Inferior parietal cortex (tissue), 1 donor: ENCODE data around the gene ENDOD1.
A peak's percentile ranks its signal among the peaks of the same experiment; 100 is the strongest.

Experiments
- DNase-seq: peaks from one replicate; pipeline ENCODE4 v3.0.0-alpha.2; 2016; ENCODE audit errors: extremely low spot score

ENDOD1 gene

DNA sequence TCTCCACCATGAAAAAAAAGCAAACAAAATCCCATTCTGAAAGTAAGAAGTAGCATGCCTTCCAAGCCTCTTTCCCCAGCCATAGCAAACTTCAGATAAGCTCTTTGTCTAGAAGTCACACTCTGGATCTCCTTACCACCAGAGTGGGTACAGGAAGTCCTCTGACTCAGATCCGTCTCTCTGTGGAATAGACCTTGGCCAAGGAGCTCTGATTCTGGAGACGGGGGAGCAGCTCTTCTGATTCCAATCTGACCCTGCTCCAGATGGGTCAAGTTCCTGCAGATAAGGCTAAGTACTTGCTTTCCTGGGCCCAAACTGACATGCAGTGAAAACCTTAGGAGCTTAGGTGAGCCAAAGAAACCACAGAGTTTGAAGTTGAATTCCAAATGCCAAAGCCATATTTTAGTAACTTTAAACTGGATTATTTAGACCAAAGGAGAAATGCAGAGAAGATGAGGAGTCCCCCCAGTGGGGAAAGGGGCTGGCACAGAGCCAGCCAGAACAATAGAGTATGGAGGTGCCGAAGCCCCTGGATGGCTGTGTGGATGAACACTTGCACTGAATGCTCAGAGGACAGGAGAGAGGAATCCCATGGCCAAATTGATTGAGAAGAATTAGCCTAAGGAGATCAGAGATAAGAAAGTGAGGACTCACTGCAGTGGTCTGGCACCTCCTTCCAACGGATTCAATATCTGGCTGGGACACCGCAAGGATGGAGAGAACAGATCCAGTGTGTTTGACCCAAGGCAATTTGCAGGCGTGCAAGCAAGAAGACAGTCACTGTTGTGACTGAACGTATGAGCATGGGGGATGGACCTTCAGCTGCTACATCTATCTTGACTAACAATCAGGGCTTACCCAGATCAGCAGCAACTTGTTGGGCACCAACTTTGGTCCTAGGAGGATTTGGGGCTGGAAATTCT lies 54.9 kb downstream of the ENDOD1 start:
- no peak for DNase-seq

DNA sequence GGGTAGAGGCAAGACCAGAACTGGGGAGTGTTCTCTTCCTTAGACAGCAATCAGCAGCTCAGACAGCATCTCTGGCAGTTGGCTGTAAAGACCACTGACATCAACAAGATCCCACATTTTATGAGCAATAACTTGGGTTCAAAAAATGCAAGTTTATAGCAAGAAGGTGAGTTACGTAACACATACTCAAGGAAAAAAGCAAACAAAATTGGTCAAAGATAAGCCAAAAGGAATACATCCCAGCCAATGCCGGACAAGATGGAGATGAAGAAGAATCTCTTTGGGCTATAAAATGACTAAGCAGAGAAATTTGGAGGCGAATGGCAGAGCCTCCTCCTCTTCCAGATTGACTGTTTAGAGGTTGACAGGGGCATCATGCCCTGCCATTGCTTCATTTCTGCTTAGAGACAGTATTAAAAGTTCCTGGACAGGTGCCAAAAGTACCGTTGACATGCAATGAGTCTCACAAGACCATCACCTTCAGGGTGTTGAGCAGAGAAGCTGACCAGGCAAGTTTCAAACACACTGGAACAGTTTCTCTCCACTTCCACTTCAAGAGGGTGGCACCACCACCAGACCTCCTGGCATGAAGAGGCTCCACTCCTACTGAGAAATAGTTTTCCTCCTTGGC lies 55.9 kb downstream of the ENDOD1 start:
- DNase-seq, result no peak

DNA sequence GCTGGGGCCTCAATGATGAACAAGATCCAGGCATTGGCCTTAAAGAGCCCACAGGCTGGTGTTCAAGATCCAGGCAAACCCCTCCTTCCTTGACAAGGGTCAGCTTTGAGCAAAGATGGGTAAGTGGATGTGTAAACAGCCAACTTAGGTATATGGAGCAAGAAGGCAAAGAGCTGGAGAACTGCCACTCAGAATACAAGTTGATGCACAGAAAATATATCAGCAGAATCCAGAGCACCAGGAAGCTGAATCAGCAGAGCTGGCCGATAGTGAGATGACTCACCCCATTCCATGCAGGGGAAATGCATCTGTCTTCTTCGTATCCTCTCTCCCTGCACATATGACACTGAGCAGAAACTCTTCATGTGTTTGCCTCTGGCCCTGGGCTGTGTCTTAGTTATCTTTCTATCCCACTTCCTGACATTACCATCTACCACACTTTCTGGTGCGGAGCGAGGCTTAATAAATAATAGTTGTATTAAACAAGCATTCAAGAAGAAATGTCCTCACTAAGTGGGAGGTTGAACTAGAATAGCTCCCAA lies 57.8 kb downstream of the ENDOD1 start:
- peak; percentile 79 for DNase-seq

DNA sequence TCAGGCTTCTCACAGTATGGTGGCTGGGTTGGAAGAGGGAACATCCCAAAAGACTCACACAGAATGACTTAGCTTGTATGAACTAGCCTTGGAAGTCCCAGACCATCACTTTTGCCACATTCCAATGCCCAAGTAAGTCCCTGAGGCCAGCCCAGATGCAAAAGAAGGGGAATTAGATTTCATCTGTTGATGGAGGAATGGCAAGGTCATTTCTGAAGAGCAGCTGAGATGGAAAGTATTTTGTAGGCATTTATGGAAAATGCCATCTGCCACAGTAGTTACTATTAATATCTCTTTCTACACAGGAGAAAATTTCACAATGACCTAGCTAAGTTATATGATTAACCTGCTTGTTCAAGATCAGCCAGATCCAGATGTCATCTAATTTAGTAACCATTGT lies 58.8 kb downstream of the ENDOD1 start:
- no peak for DNase-seq

DNA sequence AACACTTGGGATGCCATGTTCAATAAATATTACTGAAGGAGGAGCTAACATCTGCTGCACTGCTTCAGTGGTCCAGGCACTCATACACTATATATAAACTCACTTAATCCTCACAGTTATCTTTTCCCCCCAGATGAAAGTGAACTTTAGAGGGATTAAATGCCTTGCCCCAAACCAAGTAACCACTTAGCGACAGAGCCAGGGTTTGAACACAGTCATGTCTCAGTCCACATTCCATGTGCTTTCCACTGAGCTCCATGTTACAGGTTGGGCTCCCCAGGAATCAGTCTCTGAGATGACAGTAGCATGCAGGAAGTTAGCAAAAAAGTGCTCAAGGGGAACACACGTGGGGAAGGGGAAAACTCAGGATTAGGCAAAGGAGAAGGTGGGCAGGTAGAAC lies 59.3 kb downstream of the ENDOD1 start:
- no peak for DNase-seq

DNA sequence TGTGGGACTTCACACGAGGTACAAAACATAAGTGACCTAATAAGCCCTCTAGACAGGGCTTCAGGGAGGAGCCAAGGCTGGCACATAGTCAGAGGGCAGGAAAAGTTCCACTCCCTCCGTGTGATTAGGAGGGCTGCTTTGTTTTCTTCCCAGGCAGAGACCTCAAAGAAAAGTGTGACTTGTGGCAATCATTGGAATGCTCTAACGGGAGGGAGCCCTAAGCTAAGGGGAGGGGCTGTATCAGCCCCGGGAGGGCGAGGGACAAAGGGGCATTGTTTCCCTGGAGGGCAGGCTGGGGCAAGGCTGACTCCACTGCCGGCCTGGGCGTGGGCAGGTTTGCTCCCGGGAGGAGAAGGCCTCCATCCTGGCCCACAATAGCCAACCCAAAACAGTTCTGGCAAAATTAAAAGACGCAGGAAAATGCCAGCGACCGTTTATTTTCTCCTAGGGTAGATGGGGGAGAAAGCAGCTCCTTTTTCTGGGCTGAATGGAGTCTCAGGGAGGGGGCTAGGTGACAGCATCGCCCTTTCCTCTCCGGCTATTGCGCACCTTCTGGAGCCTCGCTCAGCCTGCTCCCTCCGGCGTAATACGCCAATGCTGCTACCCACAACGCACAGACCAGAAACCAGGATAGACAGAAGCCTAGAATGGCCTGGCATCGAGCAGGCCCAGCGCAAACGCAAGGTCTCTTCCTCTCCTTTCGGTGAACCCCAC lies 60.2 kb downstream of the ENDOD1 start:
- DNase-seq, result peak; percentile 74

DNA sequence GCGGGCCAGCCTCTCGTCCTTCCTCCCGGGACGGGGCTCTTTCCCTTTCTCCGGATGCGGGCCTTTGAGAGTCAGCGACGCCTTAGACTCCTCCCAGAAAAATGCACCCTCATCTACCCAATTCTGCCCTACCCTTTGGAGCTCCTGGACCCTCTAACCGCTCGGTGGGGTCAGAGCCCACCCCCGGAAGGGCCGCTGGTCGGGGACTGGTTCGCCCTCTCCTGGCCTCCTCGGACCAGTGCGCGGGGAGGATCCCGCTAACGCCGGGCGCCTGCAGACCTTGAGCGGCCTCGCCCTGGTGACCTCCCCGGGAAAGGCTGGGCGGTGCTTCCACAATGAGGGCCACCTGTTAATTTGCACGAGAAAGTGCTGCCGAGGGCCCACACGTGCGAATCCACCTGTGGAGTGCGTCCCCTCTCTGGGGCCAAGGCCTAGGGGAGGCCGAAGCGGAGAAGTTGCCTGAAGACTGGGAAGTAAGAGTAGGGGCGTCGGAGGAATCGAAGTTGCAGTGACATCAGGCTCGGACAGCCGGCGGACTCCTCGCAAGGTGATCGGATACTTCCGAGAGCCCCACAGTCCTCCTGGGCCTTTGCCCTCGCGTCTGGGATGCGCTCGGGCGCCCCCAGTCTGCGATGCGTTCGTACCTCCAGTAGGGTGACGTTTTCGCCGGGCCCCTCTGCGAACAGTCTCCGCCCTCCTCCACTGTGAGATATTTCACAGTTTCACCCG lies 61.5 kb downstream of the ENDOD1 start:
- DNase-seq, result peak; percentile 96

DNA sequence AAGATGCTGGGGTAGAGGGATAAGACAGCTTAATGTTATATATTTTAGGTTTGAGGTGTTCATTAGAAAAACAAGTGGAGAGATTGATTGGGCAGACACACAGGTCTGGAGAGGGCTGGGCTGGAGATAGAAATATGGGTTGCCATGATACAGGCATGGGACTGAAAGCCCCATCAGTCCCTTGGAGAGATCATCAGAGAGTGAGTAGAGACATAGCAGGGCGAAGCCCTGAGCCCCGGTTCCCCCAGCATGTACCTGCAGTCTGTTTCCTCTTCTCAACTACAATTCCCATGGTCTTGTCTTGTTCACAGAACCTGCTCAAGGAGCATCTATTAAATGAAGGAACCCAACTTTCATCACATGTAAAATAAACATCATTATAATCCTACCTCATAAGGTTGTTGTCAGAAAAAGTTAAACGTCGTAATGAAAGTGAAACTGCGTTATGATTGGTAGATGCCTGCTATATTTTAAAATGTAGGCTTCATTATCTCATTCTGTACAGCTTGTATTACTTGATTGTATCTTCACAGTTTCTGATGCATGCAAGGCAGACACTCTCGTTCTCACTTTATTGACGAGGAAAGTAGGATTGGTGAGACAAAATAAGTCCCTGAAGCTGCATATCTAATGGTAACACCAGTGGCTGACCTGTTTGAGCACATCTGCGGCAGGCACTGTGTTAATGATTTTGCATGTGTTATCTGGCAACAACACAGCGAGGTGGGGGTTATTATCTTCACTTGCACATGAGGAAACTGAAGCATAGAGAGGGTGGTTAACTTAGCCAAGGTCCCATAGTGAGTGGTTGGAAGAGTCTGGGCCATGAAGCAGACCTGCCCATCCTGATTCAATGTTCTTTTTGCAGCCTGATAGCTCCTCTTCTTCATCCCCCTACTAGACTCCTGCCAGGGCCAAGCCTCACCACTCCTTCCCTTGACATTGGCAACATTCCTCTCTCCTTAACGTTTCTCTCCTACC lies 63.5 kb downstream of the ENDOD1 start:
- no peak for DNase-seq

DNA sequence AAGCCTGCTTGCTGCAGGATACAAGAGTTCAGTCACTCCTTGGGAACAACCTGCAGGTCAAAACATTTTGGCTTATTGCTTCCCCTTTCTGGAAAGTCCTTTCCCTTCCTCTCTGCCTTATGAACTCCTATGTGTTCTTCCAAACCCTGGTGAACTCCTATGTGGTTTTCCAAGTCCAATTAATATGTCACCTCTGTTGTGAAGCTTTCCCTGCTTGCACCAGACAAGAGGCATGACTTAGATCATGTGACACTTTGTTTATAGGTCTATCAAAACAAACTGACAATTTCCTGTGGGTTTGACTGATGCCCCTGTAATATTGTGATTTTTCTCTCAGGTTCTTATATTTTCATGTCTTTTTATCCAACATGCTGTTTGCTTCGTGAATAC lies 64.2 kb downstream of the ENDOD1 start:
- no peak for DNase-seq

DNA sequence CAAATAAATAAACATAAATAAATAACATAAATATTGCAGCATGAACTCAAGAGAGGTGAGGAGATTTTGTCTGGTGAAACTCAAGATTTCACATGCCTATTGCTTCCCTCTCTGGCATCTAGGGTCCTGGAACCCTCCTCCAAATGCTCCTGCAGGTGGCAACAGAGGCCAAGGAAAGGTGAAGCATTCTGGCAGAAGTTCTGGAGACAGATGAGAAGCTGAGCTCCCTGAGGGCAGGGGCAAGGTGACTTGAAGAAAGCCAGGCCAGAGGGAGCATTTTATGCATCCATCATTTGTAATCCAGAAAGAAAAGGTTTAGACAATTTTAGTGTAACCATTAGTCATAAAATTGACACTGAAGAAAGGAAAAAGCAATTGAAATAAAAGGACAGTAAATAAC lies 64.9 kb downstream of the ENDOD1 start:
- DNase-seq, result no peak

DNA sequence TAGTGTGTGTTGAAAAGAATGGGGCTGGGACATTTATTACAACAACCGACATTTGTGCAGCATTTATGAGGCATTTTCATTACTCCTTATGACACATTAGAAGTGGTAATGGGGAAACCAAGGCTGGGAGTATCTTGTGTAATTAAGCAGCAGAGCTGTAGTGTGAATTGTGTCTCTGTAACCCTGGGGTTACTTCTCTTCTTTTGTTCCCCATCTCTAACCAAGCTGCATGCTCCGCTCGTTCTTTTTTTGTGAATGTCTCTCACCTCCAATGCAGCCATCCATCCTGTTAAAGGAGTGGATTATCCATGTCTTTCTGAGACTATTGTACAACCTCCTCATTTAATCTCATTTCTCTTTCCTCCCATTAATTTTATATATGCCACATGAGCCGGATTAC lies 65.7 kb downstream of the ENDOD1 start:
- no peak for DNase-seq

DNA sequence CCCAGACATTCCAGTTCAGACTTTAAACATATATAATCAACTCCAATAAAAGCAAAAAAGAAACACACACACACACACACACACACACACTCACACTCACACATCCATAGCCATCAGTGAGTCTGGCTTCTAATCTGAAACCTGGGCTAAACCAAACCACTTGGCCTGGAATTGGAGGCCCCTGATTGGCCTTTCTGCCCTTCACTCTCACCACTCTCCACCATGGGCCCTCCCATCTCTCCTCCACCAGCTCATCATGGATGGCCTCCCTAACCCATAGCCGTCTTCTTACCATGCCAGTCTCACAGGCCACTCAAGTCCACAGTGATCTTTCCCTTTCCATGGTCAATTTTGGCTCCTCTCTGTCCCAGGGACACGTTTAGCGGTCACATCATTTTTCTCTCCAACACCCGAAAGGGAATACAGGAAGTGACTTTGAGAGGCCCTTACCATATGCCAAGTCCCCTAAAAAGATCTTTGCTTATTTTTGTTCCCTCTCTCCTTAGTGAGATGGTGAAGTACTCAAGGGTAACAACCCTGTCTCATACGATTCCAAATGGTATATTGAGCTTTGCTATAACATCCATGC lies 66.6 kb downstream of the ENDOD1 start:
- DNase-seq, result no peak

DNA sequence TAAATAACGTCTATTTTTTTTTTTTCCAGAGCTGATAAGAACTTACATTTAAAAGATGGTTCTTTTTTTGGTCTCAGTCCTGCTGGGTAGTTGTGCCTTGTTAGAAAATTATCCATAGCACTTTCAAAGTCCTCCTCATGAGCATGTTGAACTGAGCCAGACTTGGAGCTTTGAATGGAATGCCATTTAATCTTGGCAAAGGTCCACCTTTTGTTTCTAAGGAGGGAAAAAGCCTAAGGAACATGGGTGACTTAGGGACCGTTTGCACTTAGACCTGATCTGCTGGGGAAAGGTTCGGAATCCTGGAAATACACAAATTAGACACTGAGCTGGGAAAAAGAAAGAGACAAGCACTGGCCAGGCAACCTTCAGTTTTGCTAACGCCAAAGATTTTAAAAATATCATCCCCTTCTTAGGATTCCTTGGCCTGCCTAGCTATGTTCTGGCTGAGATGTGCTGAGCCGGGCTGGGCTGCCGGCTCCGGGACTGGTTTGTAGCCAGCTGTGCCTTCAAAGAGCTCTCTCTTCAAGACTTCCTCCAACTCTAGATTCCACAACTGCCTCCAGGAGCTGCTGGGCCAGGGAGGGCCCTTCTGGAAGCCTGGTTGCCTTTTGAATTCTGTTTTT lies 67.4 kb downstream of the ENDOD1 start:
- DNase-seq, result no peak

DNA sequence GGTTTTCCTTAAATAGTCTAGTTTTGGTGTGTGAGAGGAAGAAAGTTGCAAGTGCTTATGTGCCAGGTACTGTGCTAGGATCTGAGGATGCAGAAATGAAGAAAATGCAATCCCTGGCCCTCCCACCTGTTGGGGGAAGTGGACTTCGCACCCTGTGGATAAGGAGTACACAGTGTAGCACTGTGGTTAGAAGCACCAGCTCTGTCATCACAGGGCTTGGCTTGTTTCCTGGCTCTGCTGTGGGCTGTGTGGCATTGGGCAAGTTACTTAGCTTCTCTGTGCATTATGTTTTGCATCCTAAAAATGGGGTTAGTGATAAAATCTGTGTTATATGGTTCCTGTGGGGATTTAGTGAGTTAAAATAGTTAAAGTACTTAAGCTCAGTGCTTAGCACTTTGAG lies 68.2 kb downstream of the ENDOD1 start:
- DNase-seq, result no peak

DNA sequence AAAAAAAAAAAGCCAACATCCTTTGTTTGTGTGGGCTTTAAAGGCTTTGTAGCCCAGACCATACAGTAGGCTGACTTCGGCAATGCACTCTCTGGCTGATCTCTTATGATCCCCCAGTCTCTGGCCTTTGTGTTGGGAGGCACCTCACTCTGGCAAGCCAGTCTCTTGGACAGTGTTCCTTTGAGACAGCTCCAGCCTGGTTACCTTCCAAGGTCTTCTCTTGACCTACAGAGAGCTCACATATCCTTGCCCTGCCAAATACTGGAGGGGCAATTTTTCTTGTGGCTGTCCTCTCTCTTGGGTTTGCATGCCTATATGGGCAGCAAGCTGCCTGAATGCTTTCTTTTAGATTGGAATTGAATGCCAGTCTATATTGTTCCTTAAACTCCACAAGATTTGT lies 71.6 kb downstream of the ENDOD1 start:
- DNase-seq, result no peak

DNA sequence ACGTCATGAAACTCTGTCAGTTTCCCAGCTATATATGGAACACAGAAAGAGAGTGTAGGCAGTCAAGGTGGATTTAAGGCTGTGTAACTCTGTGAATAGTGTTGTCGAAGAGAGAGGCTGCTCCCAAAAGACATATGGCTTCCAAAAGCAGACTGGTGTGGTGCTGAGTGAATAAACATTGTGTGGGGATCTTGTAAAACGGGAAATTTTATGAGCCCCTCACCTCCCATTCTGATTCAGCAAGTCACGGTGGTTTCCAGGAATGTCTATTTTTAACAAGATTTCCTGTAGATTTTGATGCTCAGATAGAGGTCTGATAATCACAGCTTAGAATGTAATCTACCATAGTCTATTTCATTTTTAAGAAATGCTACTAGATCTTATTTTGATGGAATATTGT lies 73.5 kb downstream of the ENDOD1 start:
- no peak for DNase-seq

DNA sequence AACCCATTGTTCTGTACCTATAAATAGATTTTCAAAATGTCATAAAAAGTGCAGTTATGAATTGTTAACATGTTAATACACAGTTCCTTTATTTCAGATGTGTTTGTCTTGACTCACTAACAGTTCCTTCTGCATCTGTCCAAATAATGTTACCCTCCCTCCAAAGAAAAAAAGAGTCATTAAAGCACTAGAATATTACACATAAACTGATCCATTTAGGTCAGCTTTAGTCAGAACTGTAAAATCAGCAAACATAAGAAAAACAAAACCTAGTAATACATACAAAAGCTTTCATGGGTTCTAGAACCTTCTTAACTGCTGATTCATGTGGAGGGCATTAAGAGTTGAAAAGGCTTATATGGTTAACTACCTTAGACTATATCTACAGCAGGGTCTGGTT lies 76.0 kb downstream of the ENDOD1 start:
- DNase-seq, result no peak

DNA sequence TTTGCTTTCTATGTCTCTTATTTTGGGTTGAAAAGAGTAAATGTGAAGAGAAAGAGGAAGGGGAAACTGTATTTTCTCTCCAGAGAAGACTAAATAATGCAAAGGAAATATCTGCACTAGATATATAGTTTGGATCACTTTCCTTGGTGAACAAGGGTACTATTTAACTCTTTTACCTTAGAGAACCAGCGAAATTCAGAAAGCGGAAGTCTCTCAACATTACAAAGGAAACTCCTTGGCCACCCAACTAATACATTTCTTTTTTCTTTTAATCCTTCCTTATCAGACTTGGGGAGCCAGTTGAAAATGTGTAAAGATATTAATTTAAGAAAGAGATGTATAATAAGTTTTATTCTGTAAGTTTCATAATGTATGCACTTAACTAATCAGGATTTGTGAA lies 77.1 kb downstream of the ENDOD1 start:
- no peak for DNase-seq

DNA sequence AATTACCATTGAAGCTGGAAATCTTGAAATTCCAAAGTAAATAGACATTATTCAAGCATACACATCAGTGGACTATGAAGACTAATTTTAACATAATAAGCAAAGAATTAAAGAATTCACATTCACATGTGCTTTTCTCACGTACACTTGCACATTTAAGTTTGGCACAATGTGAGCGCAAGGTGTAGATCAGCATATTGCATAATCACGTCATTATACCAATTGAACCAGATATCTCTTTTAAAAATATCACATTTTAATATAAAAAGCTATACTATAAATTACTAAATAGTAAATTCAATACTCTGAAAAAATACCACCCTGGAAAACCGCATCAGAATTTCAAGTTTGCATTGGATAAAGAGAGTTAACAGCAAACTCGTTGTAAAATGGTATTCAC lies 80.6 kb downstream of the ENDOD1 start:
- DNase-seq, result no peak
